ENCODE results near the gene C1QTNF3.
"Not testable (repeated sequence)": the region's sequence is repeated elsewhere in the genome, so short reads cannot be mapped to it uniquely, and the experiment has no call there.

C1QTNF3 gene, protein sequence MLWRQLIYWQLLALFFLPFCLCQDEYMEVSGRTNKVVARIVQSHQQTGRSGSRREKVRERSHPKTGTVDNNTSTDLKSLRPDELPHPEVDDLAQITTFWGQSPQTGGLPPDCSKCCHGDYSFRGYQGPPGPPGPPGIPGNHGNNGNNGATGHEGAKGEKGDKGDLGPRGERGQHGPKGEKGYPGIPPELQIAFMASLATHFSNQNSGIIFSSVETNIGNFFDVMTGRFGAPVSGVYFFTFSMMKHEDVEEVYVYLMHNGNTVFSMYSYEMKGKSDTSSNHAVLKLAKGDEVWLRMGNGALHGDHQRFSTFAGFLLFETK

DNA sequence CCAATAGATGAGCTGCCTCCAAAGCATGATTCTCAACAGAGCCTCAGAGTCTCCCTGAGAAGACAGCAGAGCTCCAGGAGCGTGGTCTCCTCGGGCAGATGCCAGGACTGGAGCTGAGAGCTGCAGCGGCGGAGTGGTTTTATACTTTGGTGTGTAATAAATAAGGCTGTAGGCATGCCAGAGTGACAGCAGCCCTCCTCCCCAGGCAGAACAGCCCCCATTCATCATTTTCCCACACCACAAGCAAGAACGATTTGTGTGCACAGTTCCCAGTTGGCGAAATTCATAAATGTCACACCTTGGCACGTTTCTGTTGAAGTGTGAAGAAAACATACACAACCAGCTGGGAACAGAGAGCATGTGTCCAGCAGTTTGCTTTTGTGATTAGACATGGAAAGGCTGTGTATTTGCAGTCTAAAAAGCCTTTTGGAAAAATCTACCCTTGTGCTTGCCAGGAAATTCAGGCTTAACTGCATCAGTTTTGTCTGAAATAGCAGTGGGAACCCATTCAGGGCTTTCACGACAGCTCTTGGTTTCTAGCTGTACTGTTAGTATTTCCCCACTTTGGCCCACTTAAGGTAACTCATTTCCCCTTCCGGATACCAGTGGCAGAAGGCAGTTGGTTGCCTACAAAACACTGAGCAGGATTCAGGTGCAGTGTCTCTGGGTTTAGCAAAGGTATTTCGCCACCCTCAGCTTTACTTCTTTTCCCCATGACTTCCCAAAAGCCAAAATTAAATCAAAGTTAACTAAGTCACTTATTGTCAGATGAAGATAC is at the start of gene C1QTNF3:
Gene C1QTNF3 (minus strand): TSS at position 115 of the 778 bp plus-strand sequence. CDS start 88 bp downstream, at position 27.
- DNase-seq = no peak

DNA sequence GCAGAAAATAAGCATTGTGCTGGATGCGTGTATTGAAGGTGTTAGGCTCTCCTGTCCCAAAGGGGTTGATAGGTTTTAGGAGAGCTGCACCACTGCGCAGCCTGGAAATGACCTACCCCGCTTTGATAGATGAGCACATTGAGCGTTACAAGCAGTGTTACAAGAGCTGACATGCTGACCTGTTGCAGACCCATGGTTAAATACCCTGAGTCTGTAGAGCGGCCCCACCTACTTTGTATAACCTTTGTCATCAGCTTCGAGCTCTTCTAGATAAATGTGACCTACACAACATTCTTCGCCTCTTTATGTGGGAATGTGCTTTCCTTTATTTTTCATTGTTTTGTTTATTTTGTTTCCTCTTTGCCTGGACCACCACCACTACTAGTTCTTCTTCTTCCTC is 48.0 kb upstream of the C1QTNF3 start:
- not testable (repeated sequence) for DNase-seq

DNA sequence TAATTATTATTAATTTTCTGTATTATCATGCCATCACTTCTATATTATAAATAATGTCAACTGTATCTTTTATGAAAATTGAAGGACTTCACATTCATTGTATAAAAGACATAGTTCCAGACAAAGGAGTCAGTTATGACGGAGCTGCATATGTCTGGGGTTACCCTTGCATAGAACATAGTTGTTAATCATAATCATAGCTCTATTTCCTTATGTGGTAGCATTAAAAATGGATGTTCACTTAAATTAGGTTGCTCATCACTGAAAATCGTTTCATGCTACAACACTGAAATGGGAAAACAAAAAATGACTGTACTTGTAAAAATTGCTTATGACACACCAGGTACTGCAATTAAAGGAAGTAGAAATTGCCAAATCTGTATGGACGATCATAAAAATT is 46.8 kb upstream of the C1QTNF3 start:
- not testable (repeated sequence) for DNase-seq

DNA sequence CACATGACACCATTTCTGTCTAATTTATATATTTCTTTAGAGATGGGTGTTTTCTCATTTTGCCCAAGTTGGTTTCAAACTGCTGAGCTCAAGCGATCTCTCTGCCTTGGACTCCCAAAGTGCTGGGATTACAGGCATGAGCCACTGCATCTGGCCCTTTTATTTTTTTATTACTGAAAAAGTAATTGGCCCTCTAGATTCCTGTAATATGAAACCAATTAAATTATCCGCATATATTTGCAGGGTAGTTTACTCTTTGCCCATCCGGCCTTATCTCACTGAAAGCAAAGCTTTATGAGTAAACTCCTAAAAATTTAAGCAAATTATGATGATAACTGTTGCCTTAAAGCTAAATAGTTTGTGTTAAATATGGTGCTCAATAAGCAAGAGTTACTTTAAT is 44.7 kb upstream of the C1QTNF3 start:
- DNase-seq = not testable (repeated sequence)

DNA sequence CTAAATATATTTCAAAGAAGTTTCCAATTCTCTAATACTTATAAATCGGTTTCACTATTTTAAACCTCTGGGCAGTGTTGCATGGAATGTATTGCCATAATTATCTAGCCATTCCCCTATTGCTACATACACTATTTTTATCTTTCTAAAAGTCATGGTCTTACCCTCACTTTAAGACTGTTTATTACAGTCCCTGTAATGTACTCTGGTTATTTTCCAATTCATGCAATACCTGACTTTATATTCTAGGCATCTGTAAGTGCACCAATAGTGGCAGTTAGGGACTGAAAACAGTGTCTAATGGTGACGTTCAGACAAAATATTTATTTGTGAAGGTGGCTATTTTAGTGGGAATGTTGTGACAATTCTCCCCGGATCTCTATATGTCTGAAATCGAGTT is 40.9 kb upstream of the C1QTNF3 start:
- DNase-seq = not testable (repeated sequence)

DNA sequence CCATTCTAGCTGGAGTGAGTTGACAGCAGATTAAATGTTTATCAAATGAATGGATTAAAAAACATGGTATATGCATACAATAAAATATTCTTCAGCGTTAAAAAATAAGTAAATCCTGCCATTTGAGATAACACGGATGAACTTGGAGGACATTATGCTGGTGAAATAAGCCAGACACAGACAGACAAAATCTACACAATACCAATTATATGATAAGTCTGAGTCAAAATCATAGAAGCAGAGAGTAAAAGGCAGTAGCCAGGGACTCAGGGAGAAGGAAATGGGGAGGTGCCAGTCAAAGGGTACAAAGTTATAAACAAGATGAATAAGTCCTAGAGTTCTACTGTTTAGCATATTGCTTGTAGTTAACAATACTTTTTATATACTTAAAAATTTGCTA is 36.5 kb upstream of the C1QTNF3 start:
- not testable (repeated sequence) for DNase-seq

DNA sequence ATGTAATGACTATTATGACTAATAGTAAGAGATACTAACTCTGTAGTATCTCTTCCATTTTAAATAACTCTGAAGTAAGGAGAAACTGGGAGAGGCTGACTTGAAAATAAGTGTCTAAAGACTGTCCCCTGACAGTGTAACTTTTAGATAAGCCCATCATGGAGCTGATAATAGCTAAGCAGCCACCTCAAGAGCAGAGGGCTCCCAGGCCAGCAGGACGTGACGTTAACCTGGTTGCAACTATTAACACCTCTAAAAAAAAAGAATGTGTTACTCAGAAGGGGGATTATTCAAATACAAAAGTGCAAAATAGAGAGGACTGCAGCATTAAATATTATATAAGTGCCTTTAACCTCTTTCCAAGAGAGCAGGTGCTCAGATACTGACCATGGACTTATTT is 34.6 kb upstream of the C1QTNF3 start:
- DNase-seq = not testable (repeated sequence)

DNA sequence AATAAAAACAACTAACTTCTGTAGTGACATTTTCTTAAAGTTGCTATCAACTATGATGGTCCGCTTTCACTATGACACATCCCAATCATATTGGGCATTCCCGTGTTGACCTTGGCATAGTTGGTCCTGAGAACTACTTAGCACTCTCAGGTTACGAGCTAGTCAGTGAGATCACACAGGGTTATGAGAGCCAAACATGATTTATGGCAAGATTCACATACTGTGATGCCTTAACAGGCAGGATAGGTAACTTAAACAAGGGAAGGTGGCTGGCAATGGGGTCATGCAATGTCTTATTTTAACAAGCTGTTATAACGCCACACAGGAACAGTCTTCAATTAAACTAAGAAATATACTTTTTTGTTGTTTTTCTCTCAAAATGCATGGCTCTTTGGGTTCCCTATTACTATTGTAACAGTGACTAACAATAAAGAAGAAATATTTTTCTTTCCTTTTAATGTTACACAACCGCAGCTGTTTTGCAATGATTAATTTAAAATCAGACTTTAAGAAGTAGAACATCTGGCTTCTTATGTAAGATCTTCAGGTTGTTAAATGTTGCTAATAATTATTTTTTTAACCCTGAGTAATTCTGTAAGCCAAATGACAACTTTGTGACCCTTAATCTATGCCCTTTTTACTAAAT is 33.8 kb upstream of the C1QTNF3 start:
- DNase-seq = not testable (repeated sequence)

DNA sequence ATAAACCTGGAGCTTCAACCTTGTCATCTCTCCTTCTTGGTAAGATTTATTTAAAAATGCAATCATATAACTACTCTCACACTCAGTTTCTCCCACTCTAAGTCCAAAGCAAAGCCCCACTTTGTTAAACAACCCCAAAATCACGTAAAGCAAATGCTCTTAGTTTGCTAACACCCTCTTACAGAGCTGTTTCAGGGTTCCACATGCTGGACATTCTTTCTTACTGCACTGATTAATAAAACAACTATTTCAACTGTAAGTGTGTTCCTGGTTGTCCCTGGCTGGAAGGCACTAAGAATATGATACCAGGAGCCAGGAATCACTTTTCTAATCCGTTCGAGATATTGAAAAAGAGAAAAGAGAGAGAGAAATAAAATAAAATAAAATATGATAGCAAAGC is 31.5 kb upstream of the C1QTNF3 start:
- DNase-seq = not testable (repeated sequence)

DNA sequence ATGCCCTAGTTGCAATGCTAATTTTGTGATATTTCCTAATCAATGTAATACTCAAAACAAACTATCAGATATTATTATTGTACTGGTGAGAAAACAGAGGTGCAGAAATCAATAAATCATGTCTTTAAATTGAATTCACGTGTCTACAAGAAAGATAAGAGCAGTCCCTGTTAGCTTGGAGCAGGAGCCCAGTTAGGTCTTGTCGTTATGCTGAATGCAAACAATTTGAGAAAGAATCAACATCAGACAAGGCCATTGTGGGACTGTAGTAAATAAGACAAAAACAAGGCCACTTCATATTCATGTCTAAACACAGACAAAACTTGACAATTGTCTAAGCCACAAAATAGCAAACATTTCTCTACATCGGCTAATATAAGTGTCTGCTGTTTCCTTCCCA is 31.1 kb upstream of the C1QTNF3 start:
- DNase-seq = not testable (repeated sequence)

DNA sequence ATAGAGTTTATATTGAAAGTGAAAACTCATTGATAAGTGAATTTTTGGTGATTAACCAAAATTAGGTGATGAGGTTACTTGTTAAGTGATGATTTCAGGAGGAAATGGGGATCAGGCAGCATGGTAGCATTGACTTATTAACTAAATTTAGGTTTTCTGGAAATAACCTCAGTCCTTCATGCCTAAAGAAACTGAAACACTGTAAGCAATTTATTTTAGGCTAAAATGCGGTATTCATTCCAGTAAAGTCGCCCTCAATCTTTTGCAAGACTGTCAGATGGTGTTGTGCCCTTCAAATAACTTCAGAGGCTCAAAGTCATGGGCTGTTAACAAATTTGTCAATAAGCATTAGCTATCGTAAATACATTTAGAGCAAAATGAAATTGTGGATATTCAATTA is 27.6 kb upstream of the C1QTNF3 start:
- not testable (repeated sequence) for DNase-seq

DNA sequence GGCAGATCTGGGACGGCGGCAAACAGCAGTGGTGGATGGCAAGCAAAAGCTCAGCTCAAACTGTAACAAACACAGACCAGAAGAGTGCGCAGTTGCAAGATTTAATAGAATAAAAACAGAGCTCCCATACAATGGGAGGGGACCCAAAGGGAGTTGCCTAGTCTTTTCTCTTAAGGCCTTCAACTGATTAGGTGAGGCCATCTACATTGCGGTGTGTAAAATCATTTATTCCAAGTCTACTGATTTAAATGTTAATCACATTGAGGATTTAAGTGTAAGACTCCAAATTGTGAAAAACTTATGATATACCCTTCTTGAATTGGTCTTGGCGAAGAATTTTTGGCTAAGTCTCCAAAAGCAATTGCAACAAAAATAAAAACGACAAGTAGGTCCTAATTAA is 21.6 kb upstream of the C1QTNF3 start:
- DNase-seq = no peak

DNA sequence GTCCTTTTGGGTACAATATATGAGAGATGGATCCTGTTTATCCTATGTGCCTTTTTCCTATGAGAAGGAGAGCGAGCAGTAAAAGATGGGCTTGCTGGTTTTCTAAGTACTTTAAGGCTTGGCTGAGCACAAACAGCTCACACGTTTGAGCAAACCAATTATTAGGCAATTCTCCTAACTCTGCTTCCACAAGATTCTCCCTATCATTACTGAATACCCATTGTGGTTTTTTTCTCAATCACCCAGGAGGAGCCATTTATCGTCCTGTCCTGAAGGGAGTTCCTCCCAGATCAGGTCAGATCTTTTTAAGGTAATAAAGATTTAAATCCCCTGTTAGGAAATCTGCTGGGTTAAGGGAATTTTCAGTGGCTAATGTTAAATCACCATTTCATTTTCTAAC is 19.4 kb upstream of the C1QTNF3 start:
- DNase-seq = no peak

DNA sequence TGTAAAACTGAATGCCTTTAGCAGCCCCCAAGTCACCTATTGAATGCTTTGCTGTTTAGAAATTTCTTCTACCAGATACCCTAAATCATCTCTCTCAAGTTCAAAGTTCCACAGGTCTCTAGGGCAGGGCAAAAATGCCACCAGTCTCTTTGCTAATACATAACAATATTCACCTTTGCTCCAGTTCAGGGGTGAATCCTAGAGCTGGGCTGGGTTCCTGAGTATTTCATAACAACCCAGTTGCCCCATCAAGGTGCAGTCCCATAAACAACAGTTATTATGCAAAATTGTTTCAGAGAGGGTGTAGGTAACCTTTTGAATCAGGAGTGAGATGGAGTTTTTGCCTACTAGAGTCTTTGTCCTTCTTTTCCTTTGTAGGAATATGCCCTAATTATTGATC is 19.0 kb upstream of the C1QTNF3 start:
- DNase-seq = no peak

DNA sequence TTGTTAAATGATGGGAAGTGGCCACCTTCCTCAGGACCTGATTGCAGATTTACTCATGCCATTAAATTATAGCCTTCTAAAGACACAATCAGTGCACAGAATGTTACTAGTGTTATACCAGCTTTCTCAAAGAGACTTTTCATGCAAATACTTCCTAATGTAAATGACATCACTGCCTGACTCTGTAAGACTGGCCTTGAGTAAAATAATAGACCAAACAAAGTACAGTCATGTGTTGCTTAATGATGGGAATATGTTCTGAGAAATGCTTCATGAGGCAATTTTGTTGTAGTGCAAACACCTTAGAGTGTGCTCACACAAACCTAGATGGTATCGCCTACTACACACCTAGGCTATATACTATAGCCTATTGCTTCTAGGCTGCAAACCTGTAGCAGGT is 17.0 kb upstream of the C1QTNF3 start:
- no peak for DNase-seq

DNA sequence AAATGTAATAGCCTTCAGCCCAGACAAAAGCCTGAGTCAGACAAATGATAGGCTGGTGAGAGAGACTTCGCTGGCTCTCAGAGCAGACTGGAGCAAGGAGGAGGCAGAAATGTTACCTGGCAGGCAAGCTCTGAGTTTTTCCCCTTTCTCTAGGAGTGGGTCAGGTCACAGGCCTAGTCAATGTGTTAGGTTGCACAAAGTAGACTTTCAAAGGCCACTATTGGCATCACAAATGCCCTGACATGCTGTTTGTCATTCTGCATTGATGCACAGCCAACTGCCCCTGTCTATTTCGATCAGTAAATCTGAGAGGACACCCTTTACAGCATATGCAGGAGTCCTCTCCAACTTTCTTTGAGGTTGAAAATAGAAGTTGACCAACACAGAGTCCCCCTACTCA is 15.5 kb upstream of the C1QTNF3 start:
- DNase-seq = no peak

DNA sequence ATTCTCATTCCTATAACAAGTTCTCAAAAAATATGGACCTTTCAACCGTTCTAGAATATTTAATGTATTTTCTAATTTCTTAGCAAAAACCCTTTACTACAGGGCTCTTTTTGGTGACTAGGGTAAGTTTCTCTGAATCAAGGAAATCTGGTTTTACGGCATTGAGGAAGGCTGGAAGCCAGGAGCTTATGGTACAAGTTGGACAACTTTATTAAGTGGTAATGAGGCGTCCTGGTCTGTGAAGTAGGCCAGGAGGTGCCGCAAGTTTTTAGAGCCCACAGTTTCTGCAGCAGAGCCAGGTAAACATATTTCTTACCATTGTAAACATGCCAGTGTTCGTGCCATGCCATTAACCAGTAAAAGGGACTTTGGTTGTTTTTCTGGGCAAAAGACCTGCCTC is 14.6 kb upstream of the C1QTNF3 start:
- no peak for DNase-seq

DNA sequence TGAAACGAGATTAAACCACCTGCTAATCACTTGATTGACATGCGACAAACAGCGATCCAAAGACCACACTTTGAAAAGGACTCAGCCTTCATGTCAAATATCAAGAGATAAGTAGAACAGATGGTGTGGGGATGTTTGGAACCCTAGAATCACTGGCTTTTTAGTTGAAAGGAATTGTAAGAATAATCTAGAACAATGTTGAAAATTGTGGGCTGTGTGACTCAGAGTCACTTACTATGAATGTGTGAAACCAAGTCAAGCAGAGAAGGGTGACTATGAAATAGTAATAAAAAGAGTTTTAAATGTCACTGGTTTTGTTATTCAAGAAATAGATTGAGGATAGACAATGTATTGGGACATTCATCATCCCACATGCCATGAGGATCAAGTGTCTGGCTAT is 14.1 kb upstream of the C1QTNF3 start:
- no peak for DNase-seq

DNA sequence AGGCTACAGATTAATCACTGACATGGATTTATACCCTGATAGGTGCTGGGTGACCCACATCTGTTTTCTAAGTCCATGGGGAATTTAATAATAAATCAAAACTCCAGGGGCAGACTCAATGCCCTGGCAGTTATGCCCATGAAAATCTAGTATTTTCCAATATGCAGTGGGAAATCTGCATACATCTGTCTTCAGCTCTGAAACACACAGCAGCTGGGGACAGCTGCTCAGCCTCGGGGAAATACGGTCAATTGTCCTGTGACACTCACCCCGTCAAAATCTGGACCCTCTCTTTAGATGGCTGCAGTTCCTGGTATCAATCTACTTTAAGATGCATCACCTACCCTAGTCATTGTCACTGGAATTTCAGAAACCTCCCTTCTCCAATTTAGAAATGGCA is 12.7 kb upstream of the C1QTNF3 start:
- no peak for DNase-seq

DNA sequence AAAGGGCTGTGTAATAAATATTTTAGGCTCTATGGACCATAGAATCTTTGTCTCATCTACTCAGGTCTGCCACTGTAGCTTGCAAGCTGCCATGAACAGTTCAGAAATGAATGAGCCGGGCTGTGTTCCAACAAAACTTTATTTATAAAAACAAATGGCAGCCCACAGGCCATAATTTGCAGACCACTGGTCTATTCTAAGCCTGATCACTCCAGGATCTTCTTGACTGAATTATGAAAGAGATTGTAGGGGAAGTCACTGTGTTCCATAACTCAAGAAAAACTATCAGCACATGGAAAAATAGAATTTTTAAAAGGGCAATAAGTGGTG is 11.4 kb upstream of the C1QTNF3 start:
- DNase-seq = no peak

DNA sequence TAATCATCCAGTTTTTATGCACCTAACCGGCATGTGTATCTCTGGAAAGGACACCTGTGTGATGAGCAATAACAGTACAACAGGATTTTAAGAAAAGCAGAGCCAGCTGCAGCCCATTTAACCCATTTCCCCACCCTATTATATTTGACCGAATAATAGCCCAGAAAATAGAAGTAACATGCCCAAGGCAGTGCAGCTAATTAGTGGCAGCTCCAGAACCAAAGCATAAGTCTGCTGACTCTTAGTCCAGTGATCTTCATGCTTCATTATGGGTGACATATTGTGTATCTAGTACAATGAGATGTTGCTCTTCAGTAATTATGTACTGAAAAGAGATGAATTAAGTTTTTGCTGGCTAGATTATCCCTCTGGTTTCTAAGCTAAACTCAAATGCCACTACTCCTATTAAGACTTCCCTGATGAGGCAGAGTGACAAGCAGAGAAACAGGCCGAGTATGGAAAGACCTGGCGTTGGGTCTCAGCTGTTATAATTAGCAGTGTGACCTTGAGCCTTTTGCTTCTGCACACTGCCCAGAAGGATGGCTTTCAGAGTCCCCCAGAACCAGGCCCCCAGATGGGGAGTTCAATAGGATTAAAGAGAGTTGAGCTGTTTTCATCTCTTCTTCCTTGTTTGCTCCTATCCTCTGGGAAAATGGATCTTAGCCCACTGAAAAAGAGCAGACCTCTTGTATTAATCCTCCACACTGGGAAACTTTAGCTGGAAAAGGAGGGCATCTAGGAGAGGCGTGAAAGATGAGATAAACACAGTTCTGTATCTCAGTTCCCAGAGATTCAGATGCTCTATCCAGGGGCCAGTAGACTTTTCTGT is 10.8 kb upstream of the C1QTNF3 start:
- no peak for DNase-seq

DNA sequence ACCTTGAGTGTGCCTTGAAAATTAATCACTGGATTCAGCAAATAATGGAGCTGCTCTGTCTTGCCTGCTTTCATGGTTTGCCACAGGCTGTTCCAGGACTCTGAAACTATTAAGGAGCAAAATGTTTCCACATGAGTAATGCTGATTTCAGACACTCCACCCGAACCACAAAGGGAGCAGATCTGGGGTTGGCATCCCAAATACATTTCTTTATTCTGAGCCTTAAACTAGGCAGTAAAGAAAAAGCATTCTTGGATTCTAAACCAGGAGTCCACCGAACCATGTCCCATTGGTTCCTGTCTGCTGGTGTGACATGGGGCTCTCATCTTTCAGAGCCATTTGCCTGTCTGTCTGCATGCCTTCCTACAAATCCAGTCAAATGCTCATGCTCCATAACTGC is 10.1 kb upstream of the C1QTNF3 start:
- DNase-seq = no peak

DNA sequence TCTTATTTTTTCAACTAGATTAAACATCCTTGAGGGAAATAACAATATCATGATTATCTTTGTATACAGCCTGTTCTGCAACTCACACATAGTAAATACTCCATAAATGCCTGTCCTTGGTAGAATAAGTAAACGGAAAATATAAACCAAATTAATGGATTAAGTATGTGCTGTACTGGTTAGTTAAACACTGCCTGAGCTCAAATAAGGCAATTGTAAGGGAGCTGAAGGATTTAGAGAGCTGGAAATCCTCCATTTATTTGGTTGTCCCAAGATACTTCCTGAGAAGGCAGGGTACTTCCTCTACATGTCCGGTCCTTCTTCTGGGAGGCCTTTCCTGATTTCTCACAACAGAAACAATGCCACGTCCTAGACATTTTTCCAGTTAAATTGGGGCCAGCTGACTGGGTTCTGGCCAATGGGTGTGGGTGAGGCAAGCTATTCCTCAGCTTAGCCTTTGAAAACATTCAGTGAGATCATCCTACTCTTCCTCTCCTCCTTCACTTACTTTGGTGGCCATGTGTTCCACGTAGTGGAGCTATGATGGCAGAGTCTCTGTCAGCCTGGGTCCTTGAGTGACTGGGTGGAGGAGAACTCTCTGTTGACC is 8.5 kb upstream of the C1QTNF3 start:
- DNase-seq = no peak

Data from NCI-H2171 treated with DMSO at 0.1 percent for 48 hours (cell line).